ENCODE results near the gene OSBPL8.

GRCh38 chr12:76506149-76506548 is 53.4 kb downstream of the OSBPL8 start:
- no peak for TF ChIP-seq CTCF (IDR thresholded peaks at IDR 0.05)
- TF ChIP-seq POLR2A (IDR thresholded peaks at IDR 0.05) = no peak

Measured in lower leg skin (tissue), 3 donors.